OCI-LY1 (cell line): ENCODE data around the gene PARD3.

Source experiments
- H2AFZ ChIP-seq: fragments of 200-600 bp; sonication (generic), shearing (Covaris generic); 2 replicates; pipeline ENCODE4 v1.6.0; 2014; ENCODE audit warnings: antibody characterized with exemption, mild to moderate bottlenecking, low read length
- H3F3A ChIP-seq: fragments of 200-600 bp; sonication (generic), shearing (Covaris generic); 2 replicates; pipeline ENCODE4 v1.6.0; 2014; ENCODE audit warnings: mild to moderate bottlenecking, antibody characterized with exemption, low read length, moderate library complexity; ENCODE audit not compliant: insufficient read depth
- H3K27ac ChIP-seq: fragments of 200-600 bp; sonication (generic); 2 replicates; pipeline ENCODE4 v1.5.1; 2014; ENCODE audit warnings: low read length, mixed run types, mild to moderate bottlenecking, low read depth; ENCODE audit not compliant: poor library complexity, severe bottlenecking
- H3K27me3 ChIP-seq: fragments of 200-600 bp; sonication (generic); 2 replicates; pipeline ENCODE4 v1.6.0; 2014; ENCODE audit warnings: antibody characterized with exemption, mild to moderate bottlenecking, low read length, moderate library complexity; ENCODE audit not compliant: insufficient read depth
- H3K36me3 ChIP-seq: fragments of 200-600 bp; sonication (generic); 2 replicates; pipeline ENCODE4 v1.6.1; 2014; ENCODE audit warnings: mild to moderate bottlenecking, antibody characterized with exemption, low read length, moderate library complexity, mixed read lengths; ENCODE audit not compliant: insufficient read depth
- H3K4me1 ChIP-seq: fragments of 200-600 bp; sonication (generic); 2 replicates; pipeline ENCODE4 v1.5.1; 2014; ENCODE audit warnings: mild to moderate bottlenecking, low read length, moderate library complexity; ENCODE audit not compliant: insufficient read depth, severe bottlenecking
- H3K4me2 ChIP-seq: fragments of 200-600 bp; sonication (generic), shearing (Covaris generic); 2 replicates; pipeline ENCODE4 v1.6.1; 2014; ENCODE audit warnings: low read length
- H3K4me3 ChIP-seq: fragments of 200-600 bp; sonication (generic); 2 replicates; pipeline ENCODE4 v1.5.1; 2014; ENCODE audit warnings: low read length, low read depth, mild to moderate bottlenecking, mixed read lengths; ENCODE audit not compliant: poor library complexity, severe bottlenecking
- H3K79me2 ChIP-seq: fragments of 200-600 bp; shearing (Covaris generic); 2 replicates; pipeline ENCODE4 v1.6.1; 2016; ENCODE audit warnings: mixed run types, low read length, mixed read lengths; ENCODE audit not compliant: insufficient read depth
- H3K9ac ChIP-seq: fragments of 200-600 bp; sonication (generic), shearing (Covaris generic); 2 replicates; pipeline ENCODE4 v1.6.1; 2014; ENCODE audit warnings: mild to moderate bottlenecking, low read length, mixed read lengths
- H3K9me2 ChIP-seq: fragments of 200-600 bp; sonication (generic), shearing (Covaris generic); 2 replicates; pipeline ENCODE4 v1.6.1; 2014; ENCODE audit warnings: low read depth, mild to moderate bottlenecking, low read length, mixed read lengths
- H3K9me3 ChIP-seq: fragments of 200-600 bp; shearing (Covaris generic); 2 replicates; pipeline ENCODE4 v1.6.1; 2014; ENCODE audit warnings: low read length, mixed read lengths
- H4K20me1 ChIP-seq: fragments of 200-600 bp; sonication (generic), shearing (Covaris generic); 2 replicates; pipeline ENCODE4 v1.6.0; 2016; ENCODE audit warnings: mild to moderate bottlenecking, low read length; ENCODE audit not compliant: insufficient read depth
- CTCF ChIP-seq: fragments of 200-600 bp; sonication (generic), shearing (Covaris generic); IDR thresholded peaks from 2 replicates; pipeline ENCODE4 v1.5.1; 2017; ENCODE audit warnings: mild to moderate bottlenecking, antibody characterized with exemption, low read length, moderate library complexity, mixed read lengths
- EZH2 ChIP-seq: fragments of 200-600 bp; sonication (generic), shearing (Covaris generic); IDR thresholded peaks from 2 replicates; pipeline ENCODE4 v1.8.0; 2017; ENCODE audit warnings: borderline replicate concordance, mixed run types, mild to moderate bottlenecking, antibody characterized with exemption, low read length, moderate library complexity, mixed read lengths

PARD3 gene

GRCh38 chr10:34297541-34298345 is 517.4 kb downstream of the PARD3 start:
- Histone ChIP-seq H3K9ac (no peak overlapping the region), H3K36me3 (no peaks in the 10 kb centered on the region), H4K20me1 (no peaks in the 10 kb centered on the region), H3K27me3 (no peaks in the 10 kb centered on the region), H3K4me2 (no peak overlapping the region), H2AFZ (no peak overlapping the region), H3K9me2 (no peaks in the 10 kb centered on the region), H3K4me3 (no peak overlapping the region), H3F3A (no peaks in the 10 kb centered on the region), H3K4me1 (no peaks in the 10 kb centered on the region), H3K79me2 (no peaks in the 10 kb centered on the region), H3K9me3 (no peaks in the 10 kb centered on the region), H3K27ac (no peak overlapping the region)
- TF ChIP-seq EZH2 (no peak), CTCF (no peak)

GRCh38 chr10:34295142-34295548 is 520.0 kb downstream of the PARD3 start:
- H3K36me3 ChIP-seq: no peaks in the 10 kb centered on the region
- no peak overlapping the region for H3K4me3 ChIP-seq
- H3K4me2 ChIP-seq: no peak overlapping the region
- no peaks in the 10 kb centered on the region for H3K9me3 ChIP-seq
- H3K79me2 ChIP-seq: no peaks in the 10 kb centered on the region
- H4K20me1 ChIP-seq: no peaks in the 10 kb centered on the region
- no peak overlapping the region for H3K27ac ChIP-seq
- no peak overlapping the region for H2AFZ ChIP-seq
- TF ChIP-seq CTCF (no peak), EZH2 (no peak)
- no peaks in the 10 kb centered on the region for H3K27me3 ChIP-seq
- H3F3A ChIP-seq: no peaks in the 10 kb centered on the region
- no peaks in the 10 kb centered on the region for H3K4me1 ChIP-seq
- no peaks in the 10 kb centered on the region for H3K9me2 ChIP-seq
- no peak overlapping the region for H3K9ac ChIP-seq

GRCh38 chr10:34294137-34294536 is 521.0 kb downstream of the PARD3 start:
- no peak overlapping the region for H3K4me3 ChIP-seq
- H4K20me1 ChIP-seq: no peaks in the 10 kb centered on the region
- no peaks in the 10 kb centered on the region for H3F3A ChIP-seq
- H3K4me2 ChIP-seq: no peak overlapping the region
- no peak for TF ChIP-seq EZH2
- no peak for TF ChIP-seq CTCF
- no peak overlapping the region for H3K27ac ChIP-seq
- H3K4me1 ChIP-seq: no peaks in the 10 kb centered on the region
- H3K9me3 ChIP-seq: no peaks in the 10 kb centered on the region
- H3K9ac ChIP-seq: no peak overlapping the region
- no peak overlapping the region for H2AFZ ChIP-seq
- no peaks in the 10 kb centered on the region for H3K27me3 ChIP-seq
- H3K9me2 ChIP-seq: no peaks in the 10 kb centered on the region
- no peaks in the 10 kb centered on the region for H3K36me3 ChIP-seq
- no peaks in the 10 kb centered on the region for H3K79me2 ChIP-seq
